Peyer's patch (tissue), 4 donors: ENCODE measurements around the gene HDAC9. TPM values are rescaled to one million over a fixed set of nuclear protein-coding genes. Genes with fewer than 3 reads are reported as not detected.

Experiments used
- DNase-seq, 3 donors: peaks; one replicate each; pipeline ENCODE4 v3.0.0-alpha.2; 2017 to 2019
- H3K27ac ChIP-seq, 4 donors: fragments of 200-600 bp; sonication (generic); one replicate each; pipeline ENCODE4 v1.5.1; 2016 to 2019
- H3K27me3 ChIP-seq, 2 donors: fragments of 200-600 bp; sonication (generic); one replicate each; pipeline ENCODE4 v1.5.1; 2019
- H3K36me3 ChIP-seq, 3 donors: fragments of 200-600 bp; sonication (generic); one replicate each; pipeline ENCODE4 v1.5.1; 2016 to 2019
- H3K4me1 ChIP-seq, 4 donors: fragments of 200-600 bp; sonication (generic); one replicate each; pipeline ENCODE4 v1.5.1; 2016 to 2019
- H3K4me3 ChIP-seq, 4 donors: fragments of 200-600 bp; sonication (generic); 1 replicate in 3 of 4; 2 replicates in 1 of 4; pipeline ENCODE4 v1.5.1; 2016 to 2019; ENCODE audit warnings: mild to moderate bottlenecking in 1 of 4
- H3K9me3 ChIP-seq, 4 donors: fragments of 200-600 bp; sonication (generic); one replicate each; pipeline ENCODE4 v1.5.1; 2016 to 2019; ENCODE audit warnings: mild to moderate bottlenecking in 1 of 4
- CTCF ChIP-seq, 6 experiments: fragments of 450-650 bp in 4 of 6; fragments of 200-600 bp in 2 of 6; sonication (generic) in 1 of 6; IDR thresholded peaks; one replicate each; pipeline ENCODE4 v1.5.1; 2017 to 2019; ENCODE audit warnings: antibody characterized with exemption in 6 of 6, mild to moderate bottlenecking in 3 of 6, moderate library complexity in 1 of 6
- POLR2A ChIP-seq, 2 donors: fragments of 450-650 bp; IDR thresholded peaks; one replicate each; pipeline ENCODE4 v1.5.1; 2017; ENCODE audit warnings: antibody characterized with exemption in 2 of 2, mild to moderate bottlenecking in 2 of 2, moderate library complexity in 2 of 2
- total RNA-seq, 4 donors: library from RNA; depleted of rRNA; stranded (reverse); fragments of >200 nt; gene quantifications; one replicate each; pipeline ENCODE4 v1.1.0, GENCODE V29; 2016

HDAC9 gene
- total RNA-seq, 4 donors from 2014 or later = 0.88 to 75.9 (median 4.4) TPM

- no peak for DNase-seq
- Histone ChIP-seq H3K9me3 (no peaks in the 10 kb centered on the region), H3K36me3 (no peaks in the 10 kb centered on the region), H3K27ac (peak overlapping the region in 2 of 4 donors; percentile 57 to 64), H3K4me3 (no peak overlapping the region), H3K27me3 (no peaks in the 10 kb centered on the region), H3K4me1 (no peaks in the 10 kb centered on the region)
- no peak for TF ChIP-seq CTCF (IDR thresholded peaks at IDR 0.05)
- TF ChIP-seq POLR2A (IDR thresholded peaks at IDR 0.05) = no peak
Observed at GRCh38 chr7:18509481-18509880, 13.9 kb downstream of the HDAC9 start.

GRCh38 chr7:18511351-18512140 is 16.0 kb downstream of the HDAC9 start:
- DNase-seq = no peak
- H3K9me3 ChIP-seq = no peaks in the 10 kb centered on the region
- H3K4me3 ChIP-seq = no peak overlapping the region
- H3K27me3 ChIP-seq = no peaks in the 10 kb centered on the region
- TF ChIP-seq CTCF (IDR thresholded peaks at IDR 0.05) (no peak), POLR2A (IDR thresholded peaks at IDR 0.05) (no peak)
- no peak overlapping the region for H3K27ac ChIP-seq
- no peaks in the 10 kb centered on the region for H3K36me3 ChIP-seq
- H3K4me1 ChIP-seq = no peaks in the 10 kb centered on the region

GRCh38 chr7:18513343-18513742 is 17.8 kb downstream of the HDAC9 start:
- Histone ChIP-seq H3K27me3 (no peaks in the 10 kb centered on the region), H3K4me3 (no peak overlapping the region), H3K27ac (no peak overlapping the region), H3K4me1 (no peaks in the 10 kb centered on the region), H3K36me3 (no peaks in the 10 kb centered on the region), H3K9me3 (no peaks in the 10 kb centered on the region)
- TF ChIP-seq POLR2A (IDR thresholded peaks at IDR 0.05) = no peak
- no peak for TF ChIP-seq CTCF (IDR thresholded peaks at IDR 0.05)
- no peak for DNase-seq

GRCh38 chr7:18515067-18515466 is 19.5 kb downstream of the HDAC9 start:
- Histone ChIP-seq H3K36me3 (no peaks in the 10 kb centered on the region), H3K27me3 (no peaks in the 10 kb centered on the region), H3K27ac (no peak overlapping the region), H3K9me3 (no peaks in the 10 kb centered on the region), H3K4me3 (no peak overlapping the region), H3K4me1 (no peaks in the 10 kb centered on the region)
- DNase-seq = no peak
- TF ChIP-seq POLR2A (IDR thresholded peaks at IDR 0.05) (no peak), CTCF (IDR thresholded peaks at IDR 0.05) (no peak)

GRCh38 chr7:18517646-18518045 is 22.1 kb downstream of the HDAC9 start:
- Histone ChIP-seq H3K4me1 (no peaks in the 10 kb centered on the region), H3K27ac (peak overlapping the region in 2 of 4 donors; percentile 19 to 43), H3K9me3 (no peaks in the 10 kb centered on the region), H3K36me3 (no peaks in the 10 kb centered on the region), H3K4me3 (no peak overlapping the region), H3K27me3 (no peaks in the 10 kb centered on the region)
- no peak for DNase-seq
- TF ChIP-seq CTCF (IDR thresholded peaks at IDR 0.05) = no peak
- no peak for TF ChIP-seq POLR2A (IDR thresholded peaks at IDR 0.05)
